ENCODE results near the gene THG1L. TPM values are rescaled to one million over a fixed set of nuclear protein-coding genes. Genes with fewer than 3 reads are reported as not detected.

Gene THG1L
- total RNA-seq, 1 experiment from 2014 or later = 12.9 TPM

DNA sequence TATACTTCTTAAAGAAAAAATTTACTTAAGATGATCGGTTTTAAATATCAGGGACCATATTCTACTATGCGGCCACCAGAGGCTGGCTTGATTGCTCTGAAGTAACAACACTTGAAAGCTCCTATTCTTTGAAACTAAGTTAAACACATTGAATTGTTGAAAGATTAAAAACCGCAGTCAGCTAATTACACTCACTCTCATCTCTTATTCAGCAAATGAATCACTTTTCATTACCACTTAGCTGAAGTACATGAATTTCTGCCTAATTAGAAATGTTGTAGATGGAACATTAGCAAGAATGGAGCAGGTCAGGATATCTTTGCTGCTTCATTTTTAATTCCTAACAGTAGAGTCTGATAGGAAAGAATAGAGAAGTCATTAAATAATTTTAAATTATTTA lies 54.6 kb downstream of the THG1L start:
- Histone ChIP-seq H2BK20ac (ENCODE audit: low read depth, low read length, poor library complexity, severe bottlenecking) (no peak overlapping the region), H2AFZ (ENCODE audit: low read length) (no peak overlapping the region), H3K27ac (ENCODE audit: insufficient read length, low read depth, low read length) (no peak overlapping the region), H3T11ph (ENCODE audit: low read length) (no peak overlapping the region), H2BK120ac (ENCODE audit: low read depth, low read length, poor library complexity, severe bottlenecking) (no peak overlapping the region), H4K20me1 (ENCODE audit: control insufficient read depth, insufficient read depth, insufficient read length) (no peaks in the 10 kb centered on the region), H3K23ac (ENCODE audit: insufficient read length, low read depth, low read length) (no peak overlapping the region), H3K23me2 (ENCODE audit: insufficient read length, low read depth, low read length, poor library complexity, severe bottlenecking) (no peaks in the 10 kb centered on the region), H3K4me2 (ENCODE audit: insufficient read depth, insufficient read length, low read length) (no peak overlapping the region), H2BK5ac (ENCODE audit: insufficient read length, low read length) (no peak overlapping the region), H3K79me2 (ENCODE audit: insufficient read depth, low read length) (no peaks in the 10 kb centered on the region), H4K91ac (ENCODE audit: insufficient read length, low read depth, low read length) (no peak overlapping the region), H3K4ac (ENCODE audit: low read depth, low read length) (no peak overlapping the region), H2BK12ac (ENCODE audit: insufficient read length, low read depth, low read length) (no peak overlapping the region), H3K79me1 (ENCODE audit: insufficient read depth, low read depth, low read length, poor library complexity, severe bottlenecking) (no peaks in the 10 kb centered on the region), H3K56ac (ENCODE audit: insufficient read length, low read depth, low read length) (no peak overlapping the region), H3K18ac (ENCODE audit: insufficient read length, low read depth, low read length) (no peak overlapping the region), H3K27me3 (ENCODE audit: insufficient read depth, low read length) (no peaks in the 10 kb centered on the region), H2BK15ac (ENCODE audit: low read depth, low read length) (no peak overlapping the region), H3K9ac (ENCODE audit: extremely low read depth, insufficient read length, low read length) (no peak overlapping the region), H3K4me1 (ENCODE audit: insufficient read depth, low read length) (no peaks in the 10 kb centered on the region; the same call in 1 of the 2 replicates), H4K5ac (ENCODE audit: insufficient read length, low read depth, low read length) (no peak overlapping the region), H3K14ac (ENCODE audit: insufficient read depth, low read length) (no peak overlapping the region), H3K9me3 (ENCODE audit: control insufficient read depth, low read depth, low read length) (no peaks in the 10 kb centered on the region), H2AK5ac (ENCODE audit: insufficient read length, low read length) (no peak overlapping the region), H4K8ac (replicated peaks; ENCODE audit: insufficient read length, low read depth, low read length) (no peak overlapping the region)
- TF ChIP-seq, protein P1, sequence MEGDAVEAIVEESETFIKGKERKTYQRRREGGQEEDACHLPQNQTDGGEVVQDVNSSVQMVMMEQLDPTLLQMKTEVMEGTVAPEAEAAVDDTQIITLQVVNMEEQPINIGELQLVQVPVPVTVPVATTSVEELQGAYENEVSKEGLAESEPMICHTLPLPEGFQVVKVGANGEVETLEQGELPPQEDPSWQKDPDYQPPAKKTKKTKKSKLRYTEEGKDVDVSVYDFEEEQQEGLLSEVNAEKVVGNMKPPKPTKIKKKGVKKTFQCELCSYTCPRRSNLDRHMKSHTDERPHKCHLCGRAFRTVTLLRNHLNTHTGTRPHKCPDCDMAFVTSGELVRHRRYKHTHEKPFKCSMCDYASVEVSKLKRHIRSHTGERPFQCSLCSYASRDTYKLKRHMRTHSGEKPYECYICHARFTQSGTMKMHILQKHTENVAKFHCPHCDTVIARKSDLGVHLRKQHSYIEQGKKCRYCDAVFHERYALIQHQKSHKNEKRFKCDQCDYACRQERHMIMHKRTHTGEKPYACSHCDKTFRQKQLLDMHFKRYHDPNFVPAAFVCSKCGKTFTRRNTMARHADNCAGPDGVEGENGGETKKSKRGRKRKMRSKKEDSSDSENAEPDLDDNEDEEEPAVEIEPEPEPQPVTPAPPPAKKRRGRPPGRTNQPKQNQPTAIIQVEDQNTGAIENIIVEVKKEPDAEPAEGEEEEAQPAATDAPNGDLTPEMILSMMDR (conservative IDR thresholded peaks at IDR 0.05) = no peak
- peaks cover 6% of the 10 kb centered on the region in 2 experiments for H3K4me1 Mint-ChIP-seq
- no peak for DNase-seq
- no peak overlapping the region for H3K4me3 Mint-ChIP-seq
- no peaks in the 10 kb centered on the region; the same call in 1 of the 2 replicates for H3K27me3 Mint-ChIP-seq (ENCODE audit: low read depth)
- WGBS (ENCODE audit: extremely low coverage, insufficient read length, low lambda C conversion rate) = no CpG with 5 or more reads among the region's 3 CpGs
- H3K9me3 Mint-ChIP-seq = no peaks in the 10 kb centered on the region
- H3K27ac Mint-ChIP-seq = no peak overlapping the region
- H3K36me3 Mint-ChIP-seq (ENCODE audit: insufficient read depth in 1 of 3, low read depth in 3 of 3) = peaks cover 6 to 38% (median 19%) of the 10 kb centered on the region in 3 experiments; a peak in 6 of 7 replicates

Other genes starting within 250 kb of the THG1L start
- gene ADAM19, start 155.6 kb upstream of the THG1L start, total RNA-seq (2021) = 9.5 and 9.9 TPM in 2 replicates
- gene SOX30, start 79.0 kb upstream of the THG1L start, total RNA-seq (2021) = 0.13 TPM in 1 of 2 replicates, not detected in the other
- gene C5orf52, start 59.9 kb upstream of the THG1L start, total RNA-seq (2021) = not detected in 2 replicates
- gene LSM11, start 12.3 kb downstream of the THG1L start, total RNA-seq (2021) = 4.5 and 4.7 TPM in 2 replicates
- 74.0 and 79.1 TPM in 2 replicates for gene CLINT1, start 127.7 kb downstream of the THG1L start, total RNA-seq (2021)